ENCODE results near the gene HDGFL3.
"Not testable (repeated sequence)": the region's sequence is repeated elsewhere in the genome, so short reads cannot be mapped to it uniquely, and the experiment has no call there.

Gene HDGFL3

DNA sequence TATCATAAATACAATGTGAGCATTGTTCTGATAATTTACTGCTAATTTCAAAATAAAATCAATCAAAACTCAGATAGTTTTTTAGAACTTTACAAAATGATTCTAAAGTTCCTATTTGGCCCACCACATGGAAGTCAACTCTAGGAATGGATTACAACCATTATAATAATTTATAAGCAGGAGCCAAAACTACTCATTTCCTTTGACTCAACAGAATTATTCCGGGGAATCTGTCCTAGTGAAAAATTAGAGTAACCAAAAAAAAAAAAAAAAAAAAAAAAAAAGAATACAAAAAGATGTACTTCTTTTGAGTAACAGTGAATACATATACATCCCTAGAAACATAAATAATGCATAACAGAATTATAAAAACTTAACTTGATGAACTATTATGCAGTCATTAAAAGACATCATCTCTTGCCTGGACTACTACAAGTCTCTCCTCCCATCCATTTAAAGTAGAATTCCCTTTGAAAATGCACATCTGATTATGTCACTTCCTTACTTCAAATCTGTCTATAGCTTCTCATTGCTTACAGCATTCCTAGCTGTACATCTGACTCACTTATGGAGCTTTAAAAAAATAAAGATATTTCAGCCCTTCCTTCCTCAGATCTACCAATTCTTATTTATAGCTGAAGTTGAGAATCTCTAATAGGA is 43.4 kb downstream of the HDGFL3 start:
- H3K4me3 ChIP-seq (ENCODE audit: low read length) = no peak overlapping the region
- TF ChIP-seq, protein P1, sequence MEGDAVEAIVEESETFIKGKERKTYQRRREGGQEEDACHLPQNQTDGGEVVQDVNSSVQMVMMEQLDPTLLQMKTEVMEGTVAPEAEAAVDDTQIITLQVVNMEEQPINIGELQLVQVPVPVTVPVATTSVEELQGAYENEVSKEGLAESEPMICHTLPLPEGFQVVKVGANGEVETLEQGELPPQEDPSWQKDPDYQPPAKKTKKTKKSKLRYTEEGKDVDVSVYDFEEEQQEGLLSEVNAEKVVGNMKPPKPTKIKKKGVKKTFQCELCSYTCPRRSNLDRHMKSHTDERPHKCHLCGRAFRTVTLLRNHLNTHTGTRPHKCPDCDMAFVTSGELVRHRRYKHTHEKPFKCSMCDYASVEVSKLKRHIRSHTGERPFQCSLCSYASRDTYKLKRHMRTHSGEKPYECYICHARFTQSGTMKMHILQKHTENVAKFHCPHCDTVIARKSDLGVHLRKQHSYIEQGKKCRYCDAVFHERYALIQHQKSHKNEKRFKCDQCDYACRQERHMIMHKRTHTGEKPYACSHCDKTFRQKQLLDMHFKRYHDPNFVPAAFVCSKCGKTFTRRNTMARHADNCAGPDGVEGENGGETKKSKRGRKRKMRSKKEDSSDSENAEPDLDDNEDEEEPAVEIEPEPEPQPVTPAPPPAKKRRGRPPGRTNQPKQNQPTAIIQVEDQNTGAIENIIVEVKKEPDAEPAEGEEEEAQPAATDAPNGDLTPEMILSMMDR (conservative IDR thresholded peaks at IDR 0.05; ENCODE audit: low read depth, low read length) = no peak
- DNase-seq (ENCODE audit: low read depth) = no peak

DNA sequence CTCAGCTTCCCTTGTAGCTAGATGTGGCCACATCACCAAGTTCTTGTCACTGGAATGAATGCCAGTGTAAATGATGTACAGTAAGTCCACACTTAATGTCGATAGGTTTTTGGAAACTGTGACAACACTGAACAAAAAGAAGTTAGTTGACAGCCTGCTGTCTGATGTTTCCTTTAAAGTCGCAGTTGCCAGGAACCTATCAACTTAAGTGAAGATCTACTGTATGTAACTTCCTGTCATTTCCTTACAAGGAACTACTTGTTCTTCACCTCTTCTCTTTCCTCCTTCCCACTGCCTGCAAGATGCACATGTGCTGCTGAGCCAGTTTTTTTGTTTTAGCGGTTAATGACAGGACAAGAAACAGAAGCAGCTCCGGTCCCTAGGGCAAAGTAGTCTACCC is 44.6 kb downstream of the HDGFL3 start:
- no peak for DNase-seq (ENCODE audit: low read depth)
- no peak overlapping the region for H3K4me3 ChIP-seq (ENCODE audit: low read length)
- TF ChIP-seq, protein P1 (conservative IDR thresholded peaks at IDR 0.05; ENCODE audit: low read depth, low read length) = no peak

DNA sequence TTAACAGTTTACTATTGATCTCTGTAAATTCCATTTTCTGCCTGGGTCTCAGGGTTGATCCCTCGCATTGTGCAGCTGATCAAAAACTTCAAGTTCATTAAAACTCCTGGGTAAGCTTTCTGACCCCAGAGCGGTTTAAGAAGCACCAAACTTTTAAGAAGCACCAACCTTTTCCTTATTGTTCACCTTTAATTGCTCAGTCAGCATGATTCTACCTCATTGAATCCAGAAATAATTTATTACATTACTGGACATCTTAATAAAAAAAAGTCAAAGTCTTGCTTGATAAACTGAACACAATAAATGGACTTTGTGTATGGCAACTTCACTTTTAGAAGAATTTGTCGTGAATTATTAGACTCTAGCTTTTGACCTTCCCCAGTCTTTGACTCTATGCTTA is 46.9 kb downstream of the HDGFL3 start:
- no peak overlapping the region for H3K4me3 ChIP-seq (ENCODE audit: low read length)
- TF ChIP-seq, protein P1 (conservative IDR thresholded peaks at IDR 0.05; ENCODE audit: low read depth, low read length) = no peak
- no peak for DNase-seq (ENCODE audit: low read depth)

DNA sequence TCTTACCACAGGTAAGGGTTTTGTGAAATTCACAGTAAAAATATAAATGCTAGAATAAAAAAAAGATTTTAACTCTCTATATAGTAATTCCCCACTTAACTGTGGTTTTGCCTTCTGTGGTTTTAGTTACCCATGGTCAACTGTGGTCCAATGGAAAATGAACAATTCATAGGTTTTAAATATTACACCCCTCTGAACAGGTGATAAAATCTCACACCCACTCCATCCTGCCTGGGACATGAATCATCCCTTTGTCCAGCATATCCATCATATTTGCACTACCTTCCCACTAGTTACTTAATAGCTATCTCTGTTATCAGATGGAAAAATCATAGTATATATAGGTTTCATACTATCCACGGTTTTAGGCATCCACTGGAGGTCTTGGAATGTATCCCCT is 49.2 kb downstream of the HDGFL3 start:
- no peak overlapping the region for H3K4me3 ChIP-seq (ENCODE audit: low read length)
- DNase-seq (ENCODE audit: low read depth) = no peak
- TF ChIP-seq, protein P1 (conservative IDR thresholded peaks at IDR 0.05; ENCODE audit: low read depth, low read length) = no peak

DNA sequence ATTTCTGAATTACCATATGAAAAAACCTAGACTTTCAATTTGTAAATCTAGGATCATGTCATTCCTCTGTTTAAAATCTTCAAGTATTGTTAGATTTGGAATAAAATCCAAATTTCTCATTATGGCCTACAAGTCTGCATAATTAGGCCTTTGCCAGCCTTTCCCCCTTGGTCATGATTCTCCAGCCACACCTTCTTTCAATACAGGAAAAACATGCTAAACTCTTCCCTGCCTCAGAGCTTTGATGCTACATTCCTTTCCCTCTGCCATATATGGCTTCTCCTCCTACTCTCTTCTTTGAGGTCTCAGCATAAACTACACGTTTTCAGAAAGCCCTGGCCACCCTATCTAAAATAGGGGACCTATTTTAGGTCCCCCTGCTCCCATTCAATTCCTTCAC is 51.7 kb downstream of the HDGFL3 start:
- TF ChIP-seq, protein P1 (conservative IDR thresholded peaks at IDR 0.05; ENCODE audit: low read depth, low read length) = no peak
- H3K4me3 ChIP-seq (ENCODE audit: low read length) = no peak overlapping the region
- no peak for DNase-seq (ENCODE audit: low read depth)

DNA sequence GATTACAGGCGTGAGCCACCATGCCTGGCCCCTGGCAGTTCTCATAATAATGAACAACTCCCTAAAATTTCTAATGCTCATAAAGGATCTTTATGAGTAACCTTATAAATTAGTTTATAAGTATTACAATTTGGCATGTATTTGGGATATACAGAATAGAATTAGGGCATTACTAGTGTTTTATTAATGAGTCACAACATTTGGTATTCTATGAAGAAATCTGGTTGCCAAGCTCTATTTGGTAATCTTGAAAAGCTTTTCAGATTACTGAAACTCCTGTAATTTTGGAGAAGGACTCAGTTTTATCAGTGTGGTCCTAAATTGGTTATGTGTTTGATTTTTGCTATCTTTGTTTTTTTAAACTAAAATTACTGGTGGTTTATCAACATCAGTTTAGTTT is 54.3 kb downstream of the HDGFL3 start:
- TF ChIP-seq, protein P1 (conservative IDR thresholded peaks at IDR 0.05; ENCODE audit: low read depth, low read length) = no peak
- no peak overlapping the region for H3K4me3 ChIP-seq (ENCODE audit: low read length)
- DNase-seq (ENCODE audit: low read depth) = no peak

DNA sequence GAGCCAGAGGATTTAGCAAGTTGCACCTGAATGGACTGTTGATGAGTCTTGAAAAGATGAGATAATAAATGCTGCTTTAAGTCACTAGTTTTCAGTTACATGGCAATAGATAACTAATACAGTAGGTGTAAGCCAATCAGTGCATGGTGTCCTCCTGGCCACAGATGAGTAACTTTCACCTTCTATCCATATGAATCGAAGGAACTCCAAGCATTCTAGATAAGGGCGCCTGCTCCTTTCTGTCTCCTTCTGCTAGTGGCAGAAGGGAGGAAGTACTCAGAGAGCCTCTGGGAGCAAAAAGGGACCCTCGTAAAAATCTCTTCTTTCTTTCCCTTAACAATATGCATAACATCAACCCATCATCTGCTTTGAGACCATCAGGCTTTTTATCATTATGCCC is 62.9 kb downstream of the HDGFL3 start:
- no peak overlapping the region for H3K4me3 ChIP-seq (ENCODE audit: low read length)
- no peak for DNase-seq (ENCODE audit: low read depth)
- TF ChIP-seq, protein P1 (conservative IDR thresholded peaks at IDR 0.05; ENCODE audit: low read depth, low read length) = no peak

DNA sequence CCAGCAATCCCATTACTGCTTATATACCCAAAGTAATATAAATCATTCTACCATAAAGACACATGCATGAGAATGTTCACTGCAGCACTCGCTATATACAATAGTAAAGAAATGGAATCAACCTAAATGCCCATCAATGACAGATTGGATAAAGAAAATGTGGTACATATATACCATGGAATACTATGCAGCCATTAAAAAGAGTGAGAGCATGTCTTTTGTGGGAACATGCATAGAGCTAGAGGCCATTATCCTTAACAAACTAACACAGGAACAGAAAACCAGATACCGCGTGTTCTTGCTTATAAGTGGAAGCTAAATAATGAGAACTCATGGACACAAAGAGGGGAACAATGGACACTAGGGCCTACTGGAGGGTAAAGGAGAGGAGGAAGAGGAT is 65.5 kb downstream of the HDGFL3 start:
- DNase-seq (ENCODE audit: low read depth) = not testable (repeated sequence)

More for the DNA sequence above, 65.5 kb downstream of the HDGFL3 start:
- not testable (repeated sequence) for H3K4me3 ChIP-seq (ENCODE audit: low read length)

All from retinal pigment epithelial cell (primary cell).